Liver (tissue), 9 donors: ENCODE measurements around the gene KRCC1. TPM values are rescaled to one million over a fixed set of nuclear protein-coding genes. Genes with fewer than 3 reads are reported as not detected.

ENCODE experiments used
- DNase-seq: peaks from one replicate; pipeline ENCODE4 v3.0.0-alpha.2; 2017; ENCODE audit warnings: low spot score
- H3K27ac ChIP-seq, 2 donors: one replicate each; pipeline ENCODE4 v1.7.0; 2013; ENCODE audit warnings: inconsistent platforms in 2 of 2, low read length in 2 of 2, control low read depth in 1 of 2, low read depth in 1 of 2, mild to moderate bottlenecking in 1 of 2
- H3K27me3 ChIP-seq, 4 donors: one replicate each; pipeline versions ENCODE4 v1.6.1 to v1.7.0; 2013; ENCODE audit warnings: low read length in 3 of 4, inconsistent platforms in 1 of 4, mild to moderate bottlenecking in 1 of 4, moderate library complexity in 1 of 4; ENCODE audit not compliant: control insufficient read depth in 4 of 4, insufficient read depth in 4 of 4
- H3K36me3 ChIP-seq, 4 donors: one replicate each; pipeline versions ENCODE4 v1.6.1 to v1.7.0; 2013; ENCODE audit warnings: low read length in 3 of 4, mild to moderate bottlenecking in 3 of 4, low read depth in 1 of 4, moderate library complexity in 1 of 4; ENCODE audit not compliant: control insufficient read depth in 4 of 4, insufficient read depth in 3 of 4
- H3K4me1 ChIP-seq, 4 donors: one replicate each; pipeline versions ENCODE4 v1.6.1 to v1.7.0; 2013; ENCODE audit warnings: low read length in 3 of 4, mild to moderate bottlenecking in 3 of 4, moderate library complexity in 1 of 4; ENCODE audit not compliant: control insufficient read depth in 4 of 4, insufficient read depth in 4 of 4
- H3K4me3 ChIP-seq, 3 donors: one replicate each; pipeline versions ENCODE4 v1.6.1 to v1.7.0; 2013; ENCODE audit warnings: low read length in 3 of 3, control low read depth in 1 of 3, low read depth in 1 of 3, mild to moderate bottlenecking in 1 of 3
- H3K9ac ChIP-seq, 2 donors: one replicate each; pipeline ENCODE4 v1.7.0; 2013; ENCODE audit warnings: low read length in 2 of 2, mild to moderate bottlenecking in 2 of 2, moderate library complexity in 2 of 2, control low read depth in 1 of 2, low read depth in 1 of 2
- H3K9me3 ChIP-seq, 4 donors: one replicate each; pipeline versions ENCODE4 v1.6.1 to v1.7.0; 2013; ENCODE audit warnings: low read length in 3 of 4; ENCODE audit not compliant: control insufficient read depth in 4 of 4
- EGR1 ChIP-seq, 2 donors: IDR thresholded peaks; 2 replicates each; pipeline ENCODE4 v1.6.1; 2016 to 2018; ENCODE audit warnings: antibody characterized with exemption in 2 of 2, low read depth in 2 of 2
- FOXA1 ChIP-seq: IDR thresholded peaks from 2 replicates; pipeline ENCODE4 v1.6.1; 2016; ENCODE audit warnings: antibody characterized with exemption
- FOXA2 ChIP-seq: IDR thresholded peaks from 2 replicates; pipeline ENCODE4 v1.6.1; 2016; ENCODE audit warnings: antibody characterized with exemption
- GABPA ChIP-seq, 2 donors: IDR thresholded peaks in 1 of 2; conservative IDR thresholded peaks in 1 of 2; 2 replicates each; pipeline ENCODE4 v1.6.1; 2016; ENCODE audit warnings: antibody characterized with exemption in 2 of 2, mild to moderate bottlenecking in 1 of 2, moderate library complexity in 1 of 2
- HNF4A ChIP-seq, 2 donors: conservative IDR thresholded peaks; 2 replicates each; pipeline ENCODE4 v1.6.1; 2016; ENCODE audit warnings: antibody characterized with exemption in 2 of 2, mild to moderate bottlenecking in 2 of 2
- HNF4G ChIP-seq: IDR thresholded peaks from 2 replicates; pipeline ENCODE4 v1.6.1; 2016; ENCODE audit warnings: antibody characterized with exemption
- JUND ChIP-seq, 2 donors: IDR thresholded peaks; 2 replicates each; pipeline ENCODE4 v1.6.1; 2016; ENCODE audit warnings: antibody characterized with exemption in 2 of 2
- NR2F2 ChIP-seq: IDR thresholded peaks from 2 replicates; pipeline ENCODE4 v1.6.1; 2016; ENCODE audit warnings: antibody characterized with exemption
- RAD21 ChIP-seq, 2 donors: IDR thresholded peaks; 2 replicates each; pipeline ENCODE4 v1.6.1; 2016; ENCODE audit warnings: antibody characterized with exemption in 2 of 2, mild to moderate bottlenecking in 2 of 2
- RXRA ChIP-seq, 2 donors: IDR thresholded peaks; 2 replicates each; pipeline ENCODE4 v1.6.1; 2017 to 2018; ENCODE audit warnings: antibody characterized with exemption in 2 of 2, mild to moderate bottlenecking in 1 of 2
- SP1 ChIP-seq: IDR thresholded peaks from 2 replicates; pipeline ENCODE4 v1.6.1; 2018; ENCODE audit warnings: antibody characterized with exemption, mild to moderate bottlenecking
- TAF1 ChIP-seq: conservative IDR thresholded peaks from 2 replicates; pipeline ENCODE4 v1.6.1; 2016; ENCODE audit warnings: antibody characterized with exemption, mild to moderate bottlenecking
- YY1 ChIP-seq: IDR thresholded peaks from 2 replicates; pipeline ENCODE4 v1.6.1; 2016; ENCODE audit warnings: antibody characterized with exemption, mild to moderate bottlenecking
- WGBS: extraction: QIAGEN DNeasy Blood & Tissue Kit; methylation state at CpG from one replicate; pipeline ENCODE4 v1.1.7; 2013; 5-methylcytosine and 5-hydroxymethylcytosine counted together
- polyA plus RNA-seq, 2 donors: library from polyadenylated mRNA; stranded (reverse) in 1 of 2; unstranded in 1 of 2; fragments of 200-250 nt in 1 of 2; fragments of >200 nt in 1 of 2; fragmentation: Nextera tagmentation in 1 of 2; extraction: Ambion mirVana in 1 of 2; gene quantifications; one replicate each; pipeline versions ENCODE4 v1.2.1 to v1.2.3, GENCODE V29; 2013 to 2015
- total RNA-seq, 2 donors: library from RNA; depleted of rRNA; stranded (reverse); fragments of >200 nt; gene quantifications; one replicate each; pipeline ENCODE4 v1.2.3, GENCODE V29; 2014
- TF ChIP-seq, protein P1 (sequence below): IDR thresholded peaks from 2 replicates; pipeline ENCODE4 v1.6.1; 2016; ENCODE audit warnings: antibody characterized with exemption, mild to moderate bottlenecking
- TF ChIP-seq, protein P2 (sequence below): IDR thresholded peaks from 2 replicates; pipeline ENCODE4 v1.6.1; 2016; ENCODE audit warnings: antibody characterized with exemption
- TF ChIP-seq, protein P3 (sequence below): IDR thresholded peaks from 2 replicates; pipeline ENCODE4 v1.6.1; 2016; ENCODE audit warnings: antibody characterized with exemption
- TF ChIP-seq, protein P4 (sequence below): fragments of 150-350 bp; IDR thresholded peaks from 2 replicates; pipeline ENCODE4 v1.5.1; 2017; ENCODE audit warnings: improper control_type of control experiment, low read depth, low read length; ENCODE audit not compliant: missing input control
- donor health status: healthy.
- donor health status: healthy.
- donor health status: healthy.
- donor health status: healthy.
- donor health status: healthy.

KRCC1 gene
- total and polyA plus RNA-seq, 4 donors, result 7.0 to 14.8 (median 11.5) TPM

DNA sequence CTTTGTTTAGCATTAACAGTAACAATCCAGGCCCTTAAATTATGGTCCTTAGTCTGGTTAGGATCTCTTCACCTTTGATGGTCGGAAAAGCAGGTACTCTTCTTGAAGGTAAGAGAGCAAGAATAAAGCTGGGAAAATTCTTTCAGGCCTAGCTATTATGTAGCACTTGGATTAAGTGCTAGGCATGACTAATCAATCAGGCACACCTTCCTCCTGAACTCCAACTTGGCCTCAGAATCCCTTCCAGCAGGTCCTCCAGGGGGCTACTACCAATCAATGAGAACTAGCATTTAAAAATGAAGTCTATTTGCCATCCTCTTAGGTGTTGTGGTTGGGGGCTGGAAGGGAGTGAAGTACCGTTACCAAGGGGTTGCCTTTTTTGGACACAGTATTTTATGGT lies 15.8 kb upstream of the KRCC1 start:
- no peaks in the 10 kb centered on the region for H3K9me3 ChIP-seq
- TF ChIP-seq TAF1, result no peak
- TF ChIP-seq HNF4G, result no peak
- TF ChIP-seq SP1, result no peak
- TF ChIP-seq JUND (IDR thresholded peaks at IDR 0.05), result no peak
- TF ChIP-seq, protein P1, sequence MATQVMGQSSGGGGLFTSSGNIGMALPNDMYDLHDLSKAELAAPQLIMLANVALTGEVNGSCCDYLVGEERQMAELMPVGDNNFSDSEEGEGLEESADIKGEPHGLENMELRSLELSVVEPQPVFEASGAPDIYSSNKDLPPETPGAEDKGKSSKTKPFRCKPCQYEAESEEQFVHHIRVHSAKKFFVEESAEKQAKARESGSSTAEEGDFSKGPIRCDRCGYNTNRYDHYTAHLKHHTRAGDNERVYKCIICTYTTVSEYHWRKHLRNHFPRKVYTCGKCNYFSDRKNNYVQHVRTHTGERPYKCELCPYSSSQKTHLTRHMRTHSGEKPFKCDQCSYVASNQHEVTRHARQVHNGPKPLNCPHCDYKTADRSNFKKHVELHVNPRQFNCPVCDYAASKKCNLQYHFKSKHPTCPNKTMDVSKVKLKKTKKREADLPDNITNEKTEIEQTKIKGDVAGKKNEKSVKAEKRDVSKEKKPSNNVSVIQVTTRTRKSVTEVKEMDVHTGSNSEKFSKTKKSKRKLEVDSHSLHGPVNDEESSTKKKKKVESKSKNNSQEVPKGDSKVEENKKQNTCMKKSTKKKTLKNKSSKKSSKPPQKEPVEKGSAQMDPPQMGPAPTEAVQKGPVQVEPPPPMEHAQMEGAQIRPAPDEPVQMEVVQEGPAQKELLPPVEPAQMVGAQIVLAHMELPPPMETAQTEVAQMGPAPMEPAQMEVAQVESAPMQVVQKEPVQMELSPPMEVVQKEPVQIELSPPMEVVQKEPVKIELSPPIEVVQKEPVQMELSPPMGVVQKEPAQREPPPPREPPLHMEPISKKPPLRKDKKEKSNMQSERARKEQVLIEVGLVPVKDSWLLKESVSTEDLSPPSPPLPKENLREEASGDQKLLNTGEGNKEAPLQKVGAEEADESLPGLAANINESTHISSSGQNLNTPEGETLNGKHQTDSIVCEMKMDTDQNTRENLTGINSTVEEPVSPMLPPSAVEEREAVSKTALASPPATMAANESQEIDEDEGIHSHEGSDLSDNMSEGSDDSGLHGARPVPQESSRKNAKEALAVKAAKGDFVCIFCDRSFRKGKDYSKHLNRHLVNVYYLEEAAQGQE, result no peak
- TF ChIP-seq YY1, result no peak
- TF ChIP-seq GABPA (IDR thresholded peaks at IDR 0.05 in 1 of 2, conservative IDR thresholded peaks at IDR 0.05 in 1 of 2), result no peak
- TF ChIP-seq NR2F2, result no peak
- H3K36me3 ChIP-seq, result no peaks in the 10 kb centered on the region
- WGBS, result 95% methylated on average over 2 of the region's 2 CpGs
- no peak overlapping the region for H3K27ac ChIP-seq
- H3K27me3 ChIP-seq, result no peaks in the 10 kb centered on the region
- DNase-seq, result no peak
- no peak overlapping the region for H3K4me3 ChIP-seq
- no peaks in the 10 kb centered on the region for H3K4me1 ChIP-seq
- H3K9ac ChIP-seq, result no peak overlapping the region

DNA sequence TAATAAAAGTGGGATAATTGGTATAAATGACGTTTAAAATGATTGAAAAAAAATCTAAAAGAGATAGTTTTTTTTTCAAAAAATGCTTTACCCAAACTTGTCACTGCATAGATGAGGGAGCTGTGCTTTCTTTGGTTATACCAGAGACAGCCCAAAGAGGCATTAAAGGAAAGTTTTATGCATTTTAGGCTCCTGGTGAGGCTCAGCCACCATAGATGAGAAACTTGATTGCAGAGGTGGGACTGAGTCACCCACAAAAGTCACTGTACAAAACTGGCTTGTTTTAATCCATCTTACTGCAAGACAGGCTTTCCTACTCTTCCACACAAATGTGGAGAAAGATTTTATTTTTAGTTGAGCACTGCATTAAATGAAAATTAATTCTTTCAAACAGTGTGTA lies 14.5 kb upstream of the KRCC1 start:
- Histone ChIP-seq H3K27me3 (no peaks in the 10 kb centered on the region), H3K36me3 (no peaks in the 10 kb centered on the region), H3K9me3 (no peaks in the 10 kb centered on the region), H3K9ac (no peak overlapping the region), H3K4me1 (no peaks in the 10 kb centered on the region), H3K27ac (no peak overlapping the region), H3K4me3 (no peak overlapping the region)
- no peak for TF ChIP-seq GABPA (IDR thresholded peaks at IDR 0.05 in 1 of 2, conservative IDR thresholded peaks at IDR 0.05 in 1 of 2)
- TF ChIP-seq JUND (IDR thresholded peaks at IDR 0.05), result no peak
- TF ChIP-seq FOXA1, result no peak
- TF ChIP-seq NR2F2, result no peak
- no peak for TF ChIP-seq RAD21 (IDR thresholded peaks at IDR 0.05)
- TF ChIP-seq, protein P2, sequence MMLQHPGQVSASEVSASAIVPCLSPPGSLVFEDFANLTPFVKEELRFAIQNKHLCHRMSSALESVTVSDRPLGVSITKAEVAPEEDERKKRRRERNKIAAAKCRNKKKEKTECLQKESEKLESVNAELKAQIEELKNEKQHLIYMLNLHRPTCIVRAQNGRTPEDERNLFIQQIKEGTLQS, result no peak
- no peak for TF ChIP-seq YY1
- 89% methylated on average over 1 of the region's 1 CpG for WGBS
- DNase-seq, result no peak

DNA sequence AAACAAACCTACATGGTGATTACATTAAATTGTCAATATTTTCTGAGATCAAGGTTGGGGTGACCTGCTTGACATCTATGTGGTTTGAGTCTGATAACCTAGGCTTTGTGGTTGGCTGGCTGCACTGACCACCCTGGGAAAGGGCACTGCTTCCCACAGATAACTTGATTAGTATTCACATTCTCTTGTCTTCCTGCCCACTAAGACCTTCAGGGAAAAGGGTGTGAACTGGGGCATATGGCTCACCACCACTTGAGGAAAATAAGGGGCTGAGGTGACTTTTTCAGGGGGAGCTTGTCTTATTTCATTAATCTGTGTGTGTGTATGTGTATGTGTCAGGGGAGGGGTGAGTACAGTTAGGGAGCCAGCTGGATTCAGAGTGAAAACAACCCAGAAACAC lies 13.5 kb upstream of the KRCC1 start:
- no peak overlapping the region for H3K27ac ChIP-seq
- no peaks in the 10 kb centered on the region for H3K36me3 ChIP-seq
- no peaks in the 10 kb centered on the region for H3K27me3 ChIP-seq
- no peak overlapping the region for H3K9ac ChIP-seq
- no peaks in the 10 kb centered on the region for H3K9me3 ChIP-seq
- DNase-seq, result no peak
- no peaks in the 10 kb centered on the region for H3K4me1 ChIP-seq
- no peak overlapping the region for H3K4me3 ChIP-seq
- TF ChIP-seq HNF4A (conservative IDR thresholded peaks at IDR 0.05), result no peak
- no peak for TF ChIP-seq GABPA (IDR thresholded peaks at IDR 0.05 in 1 of 2, conservative IDR thresholded peaks at IDR 0.05 in 1 of 2)
- TF ChIP-seq, protein P3, sequence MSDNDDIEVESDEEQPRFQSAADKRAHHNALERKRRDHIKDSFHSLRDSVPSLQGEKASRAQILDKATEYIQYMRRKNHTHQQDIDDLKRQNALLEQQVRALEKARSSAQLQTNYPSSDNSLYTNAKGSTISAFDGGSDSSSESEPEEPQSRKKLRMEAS, result no peak
- no peak for TF ChIP-seq TAF1
- no peak for TF ChIP-seq SP1
- no peak for TF ChIP-seq EGR1 (IDR thresholded peaks at IDR 0.05; ENCODE audit: low read depth in 2 of 2)
- TF ChIP-seq RXRA (IDR thresholded peaks at IDR 0.05), result no peak
- no peak for TF ChIP-seq FOXA1
- TF ChIP-seq FOXA2, result no peak
- no peak for TF ChIP-seq NR2F2
- TF ChIP-seq HNF4G, result no peak
- TF ChIP-seq YY1, result no peak
- TF ChIP-seq, protein P2, result no peak
- TF ChIP-seq, protein P4, sequence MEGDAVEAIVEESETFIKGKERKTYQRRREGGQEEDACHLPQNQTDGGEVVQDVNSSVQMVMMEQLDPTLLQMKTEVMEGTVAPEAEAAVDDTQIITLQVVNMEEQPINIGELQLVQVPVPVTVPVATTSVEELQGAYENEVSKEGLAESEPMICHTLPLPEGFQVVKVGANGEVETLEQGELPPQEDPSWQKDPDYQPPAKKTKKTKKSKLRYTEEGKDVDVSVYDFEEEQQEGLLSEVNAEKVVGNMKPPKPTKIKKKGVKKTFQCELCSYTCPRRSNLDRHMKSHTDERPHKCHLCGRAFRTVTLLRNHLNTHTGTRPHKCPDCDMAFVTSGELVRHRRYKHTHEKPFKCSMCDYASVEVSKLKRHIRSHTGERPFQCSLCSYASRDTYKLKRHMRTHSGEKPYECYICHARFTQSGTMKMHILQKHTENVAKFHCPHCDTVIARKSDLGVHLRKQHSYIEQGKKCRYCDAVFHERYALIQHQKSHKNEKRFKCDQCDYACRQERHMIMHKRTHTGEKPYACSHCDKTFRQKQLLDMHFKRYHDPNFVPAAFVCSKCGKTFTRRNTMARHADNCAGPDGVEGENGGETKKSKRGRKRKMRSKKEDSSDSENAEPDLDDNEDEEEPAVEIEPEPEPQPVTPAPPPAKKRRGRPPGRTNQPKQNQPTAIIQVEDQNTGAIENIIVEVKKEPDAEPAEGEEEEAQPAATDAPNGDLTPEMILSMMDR, result no peak
- no peak for TF ChIP-seq RAD21 (IDR thresholded peaks at IDR 0.05)
